LNCAP (cell line): ENCODE measurements around the gene UBAC1.

Source experiments
- TF ChIP-seq, protein P1 (sequence below): fragments of 450-650 bp; IDR thresholded peaks from 2 replicates; pipeline ENCODE4 v1.5.1; 2017; ENCODE audit warnings: mild to moderate bottlenecking

Gene UBAC1

DNA sequence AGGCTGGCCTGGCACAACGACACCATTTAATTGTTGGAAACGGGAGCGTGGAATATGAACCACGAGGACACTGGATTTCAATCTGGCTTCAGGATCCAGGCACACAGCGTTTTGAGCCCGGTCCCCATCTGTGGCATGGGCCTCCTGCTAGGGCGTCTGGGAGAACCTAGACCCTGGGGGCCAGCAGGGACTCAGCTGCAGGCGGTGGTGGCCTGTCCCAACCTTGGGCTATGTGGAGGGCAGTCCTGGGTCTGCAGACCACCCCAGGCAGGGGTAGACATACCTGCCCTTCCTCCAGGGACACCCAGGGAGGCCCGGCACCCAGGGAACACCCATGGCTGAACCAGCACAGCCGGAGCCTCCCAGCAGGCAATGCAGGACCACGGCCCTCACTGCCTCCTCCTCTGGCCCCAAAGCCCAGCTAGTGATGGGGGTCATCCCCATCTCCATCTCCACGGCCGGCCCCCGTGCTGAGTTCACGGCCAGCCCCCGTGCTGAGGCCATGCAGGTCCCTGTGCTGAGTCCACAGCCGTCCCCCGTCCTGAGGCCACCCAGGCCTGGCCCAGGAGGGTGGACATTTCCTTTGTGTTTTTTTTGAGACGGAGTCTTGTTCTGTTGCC is 18.5 kb upstream of the UBAC1 start:
- TF ChIP-seq, protein P1, sequence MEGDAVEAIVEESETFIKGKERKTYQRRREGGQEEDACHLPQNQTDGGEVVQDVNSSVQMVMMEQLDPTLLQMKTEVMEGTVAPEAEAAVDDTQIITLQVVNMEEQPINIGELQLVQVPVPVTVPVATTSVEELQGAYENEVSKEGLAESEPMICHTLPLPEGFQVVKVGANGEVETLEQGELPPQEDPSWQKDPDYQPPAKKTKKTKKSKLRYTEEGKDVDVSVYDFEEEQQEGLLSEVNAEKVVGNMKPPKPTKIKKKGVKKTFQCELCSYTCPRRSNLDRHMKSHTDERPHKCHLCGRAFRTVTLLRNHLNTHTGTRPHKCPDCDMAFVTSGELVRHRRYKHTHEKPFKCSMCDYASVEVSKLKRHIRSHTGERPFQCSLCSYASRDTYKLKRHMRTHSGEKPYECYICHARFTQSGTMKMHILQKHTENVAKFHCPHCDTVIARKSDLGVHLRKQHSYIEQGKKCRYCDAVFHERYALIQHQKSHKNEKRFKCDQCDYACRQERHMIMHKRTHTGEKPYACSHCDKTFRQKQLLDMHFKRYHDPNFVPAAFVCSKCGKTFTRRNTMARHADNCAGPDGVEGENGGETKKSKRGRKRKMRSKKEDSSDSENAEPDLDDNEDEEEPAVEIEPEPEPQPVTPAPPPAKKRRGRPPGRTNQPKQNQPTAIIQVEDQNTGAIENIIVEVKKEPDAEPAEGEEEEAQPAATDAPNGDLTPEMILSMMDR = no peak

DNA sequence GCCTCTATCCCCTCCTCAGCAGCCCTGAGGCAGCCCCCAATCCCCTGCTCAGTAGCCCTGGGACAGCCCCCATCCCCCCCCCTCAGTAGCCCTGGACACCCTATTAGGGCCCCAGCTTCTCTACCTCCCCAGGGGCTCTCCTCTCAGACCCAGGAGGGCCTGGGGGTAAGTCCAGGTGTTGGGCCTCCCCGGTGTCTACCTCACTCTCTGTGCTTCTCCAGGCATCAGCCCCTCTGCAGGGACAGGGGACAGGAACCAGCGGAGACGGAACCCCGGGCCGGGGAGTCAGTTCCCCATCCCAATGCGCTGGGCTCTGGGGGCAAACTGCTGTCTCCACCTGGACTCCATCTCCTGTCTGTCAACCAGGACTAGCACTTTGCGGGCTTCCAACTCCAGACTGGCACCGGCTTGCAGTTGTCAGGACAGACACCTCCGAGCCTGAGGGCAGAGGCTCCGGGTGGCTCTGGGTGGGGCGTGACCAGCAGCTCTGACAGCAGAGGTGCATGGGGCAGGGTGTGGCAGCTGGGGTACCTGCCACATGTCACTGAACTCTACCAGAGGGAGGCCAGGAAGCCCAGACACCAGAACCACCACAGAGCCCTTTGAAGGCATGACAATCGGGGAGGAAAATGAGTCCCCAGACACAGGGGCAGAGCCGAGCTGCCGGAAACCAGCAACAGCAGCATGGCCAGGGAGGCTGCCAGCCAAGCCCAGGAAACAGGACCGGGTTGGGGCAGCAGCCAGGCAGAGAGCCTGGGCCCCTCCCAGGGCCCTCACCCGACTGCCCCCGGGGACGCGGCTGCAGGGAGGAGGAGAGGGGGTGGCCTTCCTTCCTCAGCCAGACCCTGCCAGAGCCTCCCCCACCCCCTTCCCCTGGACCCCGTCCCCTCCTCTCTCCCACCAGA is 17.7 kb upstream of the UBAC1 start:
- TF ChIP-seq, protein P1 = no peak

DNA sequence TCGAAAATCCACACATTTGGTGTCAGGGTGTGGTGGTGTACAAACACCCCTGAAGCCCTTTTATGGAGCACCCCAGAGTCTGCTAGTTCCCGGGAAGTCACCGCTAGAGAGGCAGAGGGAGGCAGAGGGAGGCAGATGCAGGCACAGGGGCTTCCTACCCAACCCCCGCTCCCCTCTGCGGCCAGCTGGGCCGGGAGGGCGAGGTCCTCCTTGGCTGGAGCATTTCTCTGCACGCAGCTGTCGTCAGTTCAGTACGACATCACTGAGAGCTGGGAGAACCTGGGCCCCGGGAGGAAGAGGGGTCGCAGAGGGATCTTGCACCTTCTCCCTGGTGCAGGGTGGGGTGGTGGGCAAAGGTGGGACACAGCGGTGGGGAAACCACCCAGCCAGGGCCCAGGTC is 15.8 kb upstream of the UBAC1 start:
- TF ChIP-seq, protein P1 = no peak

DNA sequence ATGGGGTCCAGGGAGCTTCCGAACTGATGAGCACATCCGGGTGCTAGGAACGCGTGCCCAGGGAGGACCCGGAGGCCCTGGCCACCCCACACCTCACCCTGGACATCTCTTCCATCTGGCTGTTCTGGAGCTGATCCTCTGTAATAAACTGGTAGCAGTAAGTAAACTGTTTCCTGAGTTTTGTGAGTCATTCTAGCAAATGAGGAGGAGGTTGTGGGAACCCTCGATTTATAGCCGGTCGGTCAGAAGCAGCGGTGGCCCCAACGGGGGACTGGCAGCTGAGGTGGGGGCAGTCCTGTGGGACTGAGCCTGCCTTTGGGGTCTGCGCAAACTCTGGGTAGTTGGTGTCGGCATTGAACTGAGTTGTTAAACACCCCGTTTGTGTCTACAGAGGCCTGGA is 15.4 kb upstream of the UBAC1 start:
- TF ChIP-seq, protein P1 = no peak

DNA sequence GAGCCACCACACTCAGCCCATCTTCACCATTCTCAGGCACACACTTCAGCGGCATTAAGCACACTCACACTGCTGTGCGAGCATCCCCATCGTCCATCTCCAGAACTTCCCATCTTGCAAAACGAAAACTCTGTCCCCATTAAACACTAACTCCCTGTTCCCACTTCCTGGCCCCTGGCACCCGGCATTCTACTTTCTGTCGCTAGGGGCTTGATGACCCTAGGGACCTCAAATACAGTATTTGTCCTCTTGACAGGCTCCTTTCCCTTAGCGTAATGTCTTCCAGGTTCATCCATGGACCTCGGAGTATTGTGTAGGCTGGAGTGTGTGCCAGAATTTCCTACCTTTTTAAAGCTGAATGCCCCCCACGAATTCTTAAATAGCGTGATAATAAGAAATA is 14.7 kb upstream of the UBAC1 start:
- TF ChIP-seq, protein P1 = no peak

DNA sequence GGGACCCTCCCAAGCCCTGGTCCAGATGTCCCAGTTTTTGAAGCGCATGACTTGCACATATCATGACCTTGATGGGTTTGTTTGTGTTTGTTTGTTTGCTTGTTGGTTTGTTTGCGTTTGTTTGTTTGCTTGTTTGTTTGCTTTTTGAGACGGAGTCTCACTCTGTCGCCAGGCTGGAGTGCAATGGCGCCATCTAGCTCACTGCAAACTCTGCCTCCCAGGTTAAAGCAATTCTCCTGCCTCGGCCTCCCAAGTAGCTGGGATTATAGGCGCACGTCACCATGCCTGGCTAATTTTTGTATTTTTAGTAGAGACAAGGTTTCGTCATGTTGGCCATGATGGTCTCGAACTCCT is 13.0 kb upstream of the UBAC1 start:
- TF ChIP-seq, protein P1 = peak; percentile 34; the same call in 1 of the 2 replicates

DNA sequence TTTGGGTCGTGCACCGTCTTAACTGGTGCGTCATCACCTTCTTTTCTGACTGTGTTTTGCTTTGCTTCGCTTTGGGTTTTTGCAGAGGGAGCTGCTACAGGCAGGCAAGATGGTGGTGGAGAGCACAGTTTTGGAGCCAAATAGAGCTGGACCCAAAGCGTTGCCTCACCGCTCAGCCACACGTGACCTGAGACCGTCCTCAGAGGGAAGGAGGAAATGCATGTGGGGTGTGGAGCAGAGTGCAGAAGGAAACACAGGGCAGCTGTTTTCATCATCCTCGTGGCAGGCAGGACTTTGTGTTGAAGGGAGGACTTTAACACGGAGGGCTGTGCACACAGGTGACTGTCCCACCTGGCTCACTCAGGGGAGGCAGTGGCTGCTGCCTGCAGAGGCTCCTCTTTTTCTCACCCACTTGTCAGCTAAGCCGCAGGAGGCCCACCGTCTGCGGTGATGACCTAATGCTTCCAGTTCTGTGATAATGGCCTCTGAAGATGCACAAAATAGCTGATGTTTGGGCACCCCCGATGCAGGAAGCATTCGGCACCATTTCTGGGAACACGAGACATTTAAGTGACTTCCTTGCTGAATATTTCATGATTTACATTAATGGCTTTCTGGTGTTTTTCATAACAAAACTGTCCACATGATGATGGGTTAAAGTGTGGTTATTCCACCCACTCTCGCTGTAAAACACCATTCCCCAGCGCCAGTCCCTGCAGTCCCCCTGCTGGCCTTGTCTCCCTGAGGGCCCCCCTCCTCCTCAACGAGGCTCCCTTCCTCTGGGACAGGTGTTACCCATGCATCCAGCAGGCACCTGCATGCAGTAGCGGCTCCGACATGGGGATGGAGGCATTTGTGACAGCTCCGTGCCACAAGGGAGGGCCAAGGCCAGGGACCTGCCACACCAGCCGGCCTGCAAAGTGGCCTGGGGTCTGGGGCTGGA is 12.4 kb upstream of the UBAC1 start:
- TF ChIP-seq, protein P1 = no peak
